ENCODE data around the gene CRTC2.

CRTC2 gene

GRCh38 chr1:153978274-153978909 lies 20.0 kb upstream of the CRTC2 start:
- no peak for DNase-seq (ENCODE audit: extremely low read depth, low read depth)
- TF ChIP-seq, protein P1, sequence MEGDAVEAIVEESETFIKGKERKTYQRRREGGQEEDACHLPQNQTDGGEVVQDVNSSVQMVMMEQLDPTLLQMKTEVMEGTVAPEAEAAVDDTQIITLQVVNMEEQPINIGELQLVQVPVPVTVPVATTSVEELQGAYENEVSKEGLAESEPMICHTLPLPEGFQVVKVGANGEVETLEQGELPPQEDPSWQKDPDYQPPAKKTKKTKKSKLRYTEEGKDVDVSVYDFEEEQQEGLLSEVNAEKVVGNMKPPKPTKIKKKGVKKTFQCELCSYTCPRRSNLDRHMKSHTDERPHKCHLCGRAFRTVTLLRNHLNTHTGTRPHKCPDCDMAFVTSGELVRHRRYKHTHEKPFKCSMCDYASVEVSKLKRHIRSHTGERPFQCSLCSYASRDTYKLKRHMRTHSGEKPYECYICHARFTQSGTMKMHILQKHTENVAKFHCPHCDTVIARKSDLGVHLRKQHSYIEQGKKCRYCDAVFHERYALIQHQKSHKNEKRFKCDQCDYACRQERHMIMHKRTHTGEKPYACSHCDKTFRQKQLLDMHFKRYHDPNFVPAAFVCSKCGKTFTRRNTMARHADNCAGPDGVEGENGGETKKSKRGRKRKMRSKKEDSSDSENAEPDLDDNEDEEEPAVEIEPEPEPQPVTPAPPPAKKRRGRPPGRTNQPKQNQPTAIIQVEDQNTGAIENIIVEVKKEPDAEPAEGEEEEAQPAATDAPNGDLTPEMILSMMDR (IDR thresholded peaks at IDR 0.05; ENCODE audit: low read depth, low read length): no peak

DNA sequence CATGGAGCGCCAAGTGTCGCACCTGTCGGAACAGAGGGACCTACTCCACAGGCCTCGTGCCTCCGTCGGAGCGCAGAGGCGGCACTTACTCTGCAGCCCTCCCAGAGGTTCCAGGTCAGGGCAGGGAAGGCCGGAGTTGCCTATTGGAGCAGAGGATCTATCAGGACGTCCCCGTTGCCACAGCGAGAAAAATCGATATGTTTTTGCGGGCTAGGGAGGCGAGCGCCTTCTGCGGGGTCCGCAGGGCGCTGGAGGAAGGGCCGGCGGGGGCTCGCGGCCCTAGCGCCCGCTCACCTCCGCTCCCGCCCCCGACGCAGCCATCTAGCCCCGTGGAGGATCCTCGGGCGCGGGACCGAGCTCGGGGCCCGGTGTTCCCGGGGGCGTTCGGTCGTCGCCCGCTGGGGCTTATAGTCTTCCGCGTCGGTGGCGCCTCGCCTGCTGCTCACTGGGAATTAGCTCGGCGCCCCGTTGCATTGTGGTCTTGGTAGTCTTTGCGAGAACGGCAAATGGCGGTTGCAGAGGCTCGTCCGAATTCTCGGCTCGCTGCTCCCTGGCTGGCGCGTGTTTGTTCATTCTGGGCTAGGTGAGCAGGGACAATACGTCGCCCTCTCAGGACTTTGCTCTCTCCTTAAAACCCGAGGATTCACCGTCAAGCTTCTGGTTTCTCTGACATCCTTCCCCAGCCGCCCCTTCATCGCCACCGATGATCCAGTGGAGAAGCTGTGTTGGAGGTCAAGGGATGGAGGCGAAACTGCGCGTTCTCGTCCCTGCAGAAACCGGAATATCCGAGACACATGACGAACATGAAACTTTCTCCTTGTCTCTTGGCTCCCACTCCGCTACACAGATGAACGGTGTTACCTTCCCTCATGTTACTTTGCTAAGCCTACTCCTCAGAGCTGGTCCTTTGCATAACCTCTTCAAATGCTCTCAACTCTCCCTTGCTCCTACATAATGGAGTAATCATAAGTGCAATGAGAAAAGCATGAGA lies 19.1 kb upstream of the CRTC2 start, which contains the start of gene JTB:
TSS of gene JTB (minus strand) at position 425 of the 991 bp plus-strand sequence. CDS start at position 3, 422 bp downstream.
- TF ChIP-seq, protein P1 (IDR thresholded peaks at IDR 0.05; ENCODE audit: low read depth, low read length): no peak
- no peak for DNase-seq (ENCODE audit: extremely low read depth, low read depth)

DNA sequence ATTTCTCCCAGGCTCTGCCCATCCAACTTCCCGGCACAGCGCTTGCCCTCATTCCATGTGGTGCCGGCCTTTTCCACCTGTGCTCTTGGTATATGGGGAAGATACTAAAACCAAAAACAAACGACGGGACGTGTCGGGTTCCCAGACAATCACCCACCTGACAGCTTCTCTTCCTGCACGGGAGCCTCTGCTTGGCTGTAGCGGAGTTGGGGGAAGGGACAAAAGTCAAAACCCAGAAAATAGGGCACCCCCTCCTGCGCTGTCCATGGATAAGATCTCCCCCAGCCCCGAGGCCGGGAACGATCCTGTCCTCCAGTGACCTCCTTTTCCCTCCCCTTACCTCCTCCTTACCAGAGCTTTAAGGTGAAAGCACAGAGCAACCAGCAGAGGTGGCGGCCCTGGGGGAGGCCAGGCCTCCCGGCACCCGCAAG lies 18.4 kb upstream of the CRTC2 start:
- DNase-seq (ENCODE audit: extremely low read depth, low read depth): no peak
- TF ChIP-seq, protein P1 (IDR thresholded peaks at IDR 0.05; ENCODE audit: low read depth, low read length): no peak

DNA sequence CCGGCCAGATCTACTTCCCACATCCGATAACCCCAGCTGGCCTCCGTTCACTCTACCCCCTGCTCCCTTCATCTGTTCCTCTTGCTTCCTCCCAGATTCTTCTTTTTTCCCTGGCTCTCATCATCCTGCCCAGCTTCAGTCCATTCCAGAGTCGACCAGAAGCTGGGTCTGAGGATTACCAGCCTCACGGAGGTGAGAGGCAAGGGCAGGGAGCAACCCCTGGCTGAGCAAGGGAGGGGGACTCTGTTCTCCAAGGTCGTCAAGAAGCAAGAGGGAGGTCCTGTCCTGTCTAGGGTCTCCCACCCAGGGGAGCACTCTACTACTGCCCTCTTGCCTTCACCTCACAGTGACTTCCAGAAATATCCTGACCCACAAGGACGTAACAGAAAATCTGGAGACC lies 15.1 kb upstream of the CRTC2 start:
- DNase-seq (ENCODE audit: extremely low read depth, low read depth): no peak
- TF ChIP-seq, protein P1 (IDR thresholded peaks at IDR 0.05; ENCODE audit: low read depth, low read length): no peak

DNA sequence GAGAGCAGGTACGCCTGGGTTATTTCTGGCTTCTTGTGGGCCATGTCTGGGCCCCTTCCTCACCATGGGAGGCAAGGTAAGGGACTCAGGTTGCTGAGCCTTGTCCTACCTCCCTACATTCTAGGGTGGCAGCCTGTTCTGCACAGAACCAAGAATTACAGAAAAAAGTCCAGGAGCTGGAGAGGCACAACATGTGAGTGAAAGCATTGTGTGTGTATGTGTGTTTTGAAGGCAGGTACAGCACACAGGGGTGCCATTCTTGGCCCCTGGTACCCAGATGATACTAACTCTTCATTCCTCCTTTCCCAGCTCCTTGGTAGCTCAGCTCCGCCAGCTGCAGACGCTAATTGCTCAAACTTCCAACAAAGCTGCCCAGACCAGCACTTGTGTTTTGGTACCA lies 14.7 kb upstream of the CRTC2 start:
- no peak for DNase-seq (ENCODE audit: extremely low read depth, low read depth)
- TF ChIP-seq, protein P1 (IDR thresholded peaks at IDR 0.05; ENCODE audit: low read depth, low read length): no peak

DNA sequence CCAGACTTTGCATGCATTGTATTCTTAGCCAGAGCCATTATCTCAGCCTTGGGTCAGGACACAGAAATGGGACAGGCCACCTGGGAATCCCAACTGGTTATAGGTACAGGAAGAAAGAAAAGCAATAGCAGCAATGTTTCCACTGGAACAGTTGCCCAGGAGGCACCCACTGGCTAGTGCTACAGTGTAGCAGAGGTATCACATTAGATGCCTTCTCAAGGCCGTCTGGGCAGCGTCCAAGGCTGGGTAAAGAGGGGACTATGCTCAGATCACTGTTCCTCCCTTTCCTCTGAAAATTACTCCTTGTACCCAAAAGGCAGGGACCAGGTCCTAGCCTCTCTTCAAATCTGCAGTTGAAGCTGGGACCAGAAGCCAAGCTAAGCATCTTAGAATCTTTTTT lies 11.9 kb upstream of the CRTC2 start:
- TF ChIP-seq, protein P1 (IDR thresholded peaks at IDR 0.05; ENCODE audit: low read depth, low read length): no peak
- DNase-seq (ENCODE audit: extremely low read depth, low read depth): no peak

DNA sequence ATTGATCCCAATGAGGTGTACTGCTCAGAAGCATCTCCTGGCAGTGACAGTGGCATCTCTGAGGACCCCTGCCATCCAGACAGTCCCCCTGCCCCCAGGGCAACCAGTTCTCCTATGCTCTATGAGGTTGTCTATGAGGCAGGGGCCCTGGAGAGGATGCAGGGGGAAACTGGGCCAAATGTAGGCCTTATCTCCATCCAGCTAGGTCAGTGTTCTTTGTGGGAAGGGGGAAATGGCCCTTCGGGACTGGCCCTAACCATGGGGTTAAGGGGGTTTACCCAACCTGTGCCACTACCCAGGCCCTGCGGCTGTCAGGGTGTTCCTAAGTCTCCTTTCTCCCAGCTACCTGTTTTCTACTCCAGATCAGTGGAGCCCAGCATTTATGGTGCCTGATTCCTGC lies 10.6 kb upstream of the CRTC2 start:
- DNase-seq (ENCODE audit: extremely low read depth, low read depth): no peak
- TF ChIP-seq, protein P1 (IDR thresholded peaks at IDR 0.05; ENCODE audit: low read depth, low read length): no peak
